HUES48 (cell line): ENCODE measurements around the gene STK35.

ENCODE experiments used
- H3K27ac ChIP-seq: one replicate; pipeline ENCODE4 v1.7.0; 2013; ENCODE audit warnings: low read depth, low read length, inconsistent platforms
- H3K27me3 ChIP-seq: 2 replicates; pipeline ENCODE4 v1.6.1; 2013; ENCODE audit warnings: mild to moderate bottlenecking, low read length; ENCODE audit not compliant: control insufficient read depth, insufficient read depth
- H3K36me3 ChIP-seq: 2 replicates; pipeline ENCODE4 v1.6.1; 2013; ENCODE audit warnings: low read length; ENCODE audit not compliant: control insufficient read depth, insufficient read depth
- H3K4me1 ChIP-seq: 2 replicates; pipeline ENCODE4 v1.6.1; 2013; ENCODE audit warnings: mild to moderate bottlenecking, low read length; ENCODE audit not compliant: control insufficient read depth, insufficient read depth
- H3K4me3 ChIP-seq: 2 replicates; pipeline ENCODE4 v1.5.1; 2013; ENCODE audit warnings: mild to moderate bottlenecking, low read depth, low read length
- H3K9ac ChIP-seq: 2 replicates; pipeline ENCODE4 v1.6.1; 2013; ENCODE audit warnings: mild to moderate bottlenecking, low read depth, low read length, moderate library complexity
- H3K9me3 ChIP-seq: 2 replicates; pipeline ENCODE4 v1.6.1; 2013; ENCODE audit warnings: low read length; ENCODE audit not compliant: control insufficient read depth, insufficient read depth

Gene STK35

GRCh38 chr20:2124564-2125213, 23.1 kb downstream of the STK35 start:
- Histone ChIP-seq H3K9me3 (no peaks in the 10 kb centered on the region), H3K4me1 (peaks cover 3% of the 10 kb centered on the region), H3K27ac (no peak overlapping the region), H3K4me3 (no peak overlapping the region), H3K36me3 (peaks cover 15% of the 10 kb centered on the region), H3K27me3 (no peaks in the 10 kb centered on the region), H3K9ac (no peak overlapping the region)

GRCh38 chr20:2125474-2126112, 24.0 kb downstream of the STK35 start:
- H3K4me1 ChIP-seq = peaks cover 12% of the 10 kb centered on the region
- peaks cover 11% of the 10 kb centered on the region for H3K36me3 ChIP-seq
- H3K27ac ChIP-seq = no peak overlapping the region
- H3K9ac ChIP-seq = no peak overlapping the region
- no peaks in the 10 kb centered on the region for H3K27me3 ChIP-seq
- no peak overlapping the region for H3K4me3 ChIP-seq
- H3K9me3 ChIP-seq = no peaks in the 10 kb centered on the region

- Histone ChIP-seq H3K4me1 (peaks cover 20% of the 10 kb centered on the region), H3K36me3 (peaks cover 8% of the 10 kb centered on the region)
These were observed 25.6 kb downstream of the STK35 start for GRCh38 chr20:2127238-2127637.

GRCh38 chr20:2128542-2128941, 26.9 kb downstream of the STK35 start:
- peaks cover 8% of the 10 kb centered on the region for H3K36me3 ChIP-seq
- no peak overlapping the region for H3K27ac ChIP-seq
- H3K9me3 ChIP-seq = no peaks in the 10 kb centered on the region
- H3K4me3 ChIP-seq = no peak overlapping the region
- H3K27me3 ChIP-seq = no peaks in the 10 kb centered on the region
- no peak overlapping the region for H3K9ac ChIP-seq
- peaks cover 20% of the 10 kb centered on the region for H3K4me1 ChIP-seq

More at GRCh38 chr20:2127238-2127637, 25.6 kb downstream of the STK35 start:
- H3K9me3 ChIP-seq = no peaks in the 10 kb centered on the region
- H3K27ac ChIP-seq = no peak overlapping the region
- no peak overlapping the region for H3K4me3 ChIP-seq
- no peaks in the 10 kb centered on the region for H3K27me3 ChIP-seq
- H3K9ac ChIP-seq = no peak overlapping the region

- no peaks in the 10 kb centered on the region for H3K9me3 ChIP-seq
- H3K36me3 ChIP-seq = peaks cover 8% of the 10 kb centered on the region
- H3K27me3 ChIP-seq = no peaks in the 10 kb centered on the region
- H3K4me3 ChIP-seq = no peak overlapping the region
- H3K4me1 ChIP-seq = peaks cover 20% of the 10 kb centered on the region
- H3K27ac ChIP-seq = peak overlapping the region; percentile 4
- no peak overlapping the region; the same call in 1 of the 2 replicates for H3K9ac ChIP-seq
These were observed 28.5 kb downstream of the STK35 start for GRCh38 chr20:2130062-2130591.

GRCh38 chr20:2130683-2131082, 29.1 kb downstream of the STK35 start:
- Histone ChIP-seq H3K4me1 (peaks cover 20% of the 10 kb centered on the region), H3K36me3 (peaks cover 5% of the 10 kb centered on the region), H3K27me3 (no peaks in the 10 kb centered on the region), H3K4me3 (no peak overlapping the region), H3K27ac (peak overlapping the region; percentile 59), H3K9ac (no peak overlapping the region), H3K9me3 (no peaks in the 10 kb centered on the region)

GRCh38 chr20:2131366-2131765, 29.7 kb downstream of the STK35 start:
- Histone ChIP-seq H3K36me3 (peaks cover 5% of the 10 kb centered on the region), H3K9me3 (no peaks in the 10 kb centered on the region), H3K4me3 (no peak overlapping the region), H3K9ac (no peak overlapping the region), H3K27ac (no peak overlapping the region), H3K4me1 (peaks cover 20% of the 10 kb centered on the region), H3K27me3 (no peaks in the 10 kb centered on the region)

- H3K4me1 ChIP-seq = peaks cover 20% of the 10 kb centered on the region
- no peak overlapping the region for H3K27ac ChIP-seq
- no peaks in the 10 kb centered on the region for H3K9me3 ChIP-seq
- H3K36me3 ChIP-seq = peaks cover 5% of the 10 kb centered on the region
- H3K4me3 ChIP-seq = no peak overlapping the region
- H3K27me3 ChIP-seq = no peaks in the 10 kb centered on the region
- H3K9ac ChIP-seq = no peak overlapping the region
These were observed 30.9 kb downstream of the STK35 start for GRCh38 chr20:2132461-2132901.

GRCh38 chr20:2133318-2134183, 31.9 kb downstream of the STK35 start:
- Histone ChIP-seq H3K4me1 (peaks cover 20% of the 10 kb centered on the region), H3K27ac (no peak overlapping the region), H3K9ac (no peak overlapping the region), H3K36me3 (no peaks in the 10 kb centered on the region; the same call in 1 of the 2 replicates), H3K9me3 (no peaks in the 10 kb centered on the region), H3K4me3 (no peak overlapping the region), H3K27me3 (no peaks in the 10 kb centered on the region)

GRCh38 chr20:2135013-2135412, 33.4 kb downstream of the STK35 start:
- Histone ChIP-seq H3K4me1 (peaks cover 13% of the 10 kb centered on the region), H3K36me3 (no peaks in the 10 kb centered on the region; the same call in 1 of the 2 replicates), H3K9me3 (no peaks in the 10 kb centered on the region), H3K27ac (no peak overlapping the region), H3K4me3 (no peak overlapping the region), H3K9ac (no peak overlapping the region), H3K27me3 (no peaks in the 10 kb centered on the region)
